ENCODE measurements around the gene DENND2C.

Gene DENND2C, protein sequence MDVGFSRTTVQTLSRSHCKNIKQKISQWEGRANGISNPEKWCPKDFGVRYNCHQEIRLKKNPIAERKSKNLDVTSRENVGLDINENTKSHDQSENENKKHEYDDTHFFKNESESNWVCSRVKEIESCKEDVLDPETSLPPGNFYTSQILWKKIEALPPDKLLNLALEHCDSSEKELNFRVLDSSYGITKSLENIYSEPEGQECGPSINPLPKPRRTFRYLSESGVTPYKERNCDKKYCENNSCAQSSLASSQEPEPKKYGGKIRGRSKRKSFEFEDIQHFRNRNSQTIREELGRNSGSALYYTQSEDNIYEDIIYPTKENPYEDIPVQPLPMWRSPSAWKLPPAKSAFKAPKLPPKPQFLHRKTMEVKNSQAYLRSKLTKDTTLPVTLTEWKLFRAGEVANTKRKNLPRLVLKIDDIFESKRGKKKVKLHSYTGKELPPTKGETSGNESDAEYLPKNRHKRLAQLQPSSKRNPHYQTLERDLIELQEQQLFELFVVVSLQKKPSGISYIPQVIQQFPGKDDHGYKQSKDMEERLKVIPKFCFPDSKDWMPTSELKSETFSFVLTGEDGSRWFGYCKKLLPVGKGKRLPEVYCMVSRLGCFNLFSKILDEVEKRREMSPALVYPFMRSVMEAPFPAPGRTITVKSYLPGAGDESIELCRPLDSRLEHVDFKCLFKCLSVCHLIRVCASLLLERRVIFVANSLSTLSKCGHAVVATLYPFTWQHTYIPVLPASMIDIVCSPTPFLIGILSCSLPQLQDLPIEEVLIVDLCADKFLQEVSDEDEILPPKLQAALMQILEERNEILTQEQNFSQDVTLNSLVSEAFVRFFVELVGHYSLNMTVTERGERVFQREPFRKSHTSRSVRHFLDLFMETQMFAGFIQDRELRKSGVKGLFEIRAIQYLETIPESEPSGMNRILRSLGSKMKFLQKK
- total RNA-seq: 2.7 to 6.0 (median 4.0) reads per million in 4 experiments

DNA sequence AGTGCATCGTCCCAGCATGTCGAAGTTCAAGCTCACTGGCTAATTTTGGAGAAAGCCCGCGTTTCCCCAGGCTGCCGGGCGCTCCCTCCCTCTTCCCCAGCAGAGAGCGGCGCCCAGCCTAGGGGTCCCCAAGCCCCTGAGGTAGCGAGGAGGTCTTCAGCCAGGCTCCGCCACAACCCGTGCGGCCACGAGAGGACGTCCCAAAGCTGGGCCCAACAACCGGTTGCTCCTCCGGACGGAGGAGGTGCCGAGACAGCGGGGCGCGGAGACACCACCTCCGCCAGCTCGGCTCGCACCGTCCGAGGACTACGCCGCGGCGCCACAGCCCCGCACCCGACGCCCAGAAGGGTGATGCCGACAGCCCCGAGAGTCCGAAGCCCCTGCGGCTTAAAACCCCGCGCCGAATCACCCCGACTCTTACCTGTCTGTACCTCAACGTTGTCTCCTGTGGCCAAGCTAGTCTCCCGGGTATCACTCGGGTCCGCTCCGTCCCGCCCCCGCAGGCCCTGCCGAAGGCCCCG, at the start of gene DENND2C:
Gene DENND2C, minus strand, starts transcription at position 488 of the 521 bp plus-strand sequence. CDS start 44,065 bp downstream, outside the sequence.
- no peak for DNase-seq

DNA sequence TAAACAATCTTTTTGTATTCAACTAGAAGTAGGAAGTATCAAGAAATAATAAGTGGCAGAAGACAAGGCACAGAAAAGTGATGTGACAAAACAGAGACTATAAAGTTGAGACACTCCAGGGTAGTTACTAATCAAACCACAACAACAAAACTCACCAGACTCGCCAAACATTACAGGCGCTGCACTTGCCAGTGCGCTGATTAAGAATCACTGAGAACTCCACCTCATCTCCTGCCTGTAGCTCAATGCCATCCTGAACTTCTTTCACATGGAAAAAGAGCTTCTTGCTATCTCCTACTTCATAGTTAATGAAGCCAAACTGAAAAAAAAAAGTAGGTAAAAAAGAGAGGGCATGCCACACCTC, 49.6 kb upstream of the DENND2C start:
- no peak for DNase-seq

DNA sequence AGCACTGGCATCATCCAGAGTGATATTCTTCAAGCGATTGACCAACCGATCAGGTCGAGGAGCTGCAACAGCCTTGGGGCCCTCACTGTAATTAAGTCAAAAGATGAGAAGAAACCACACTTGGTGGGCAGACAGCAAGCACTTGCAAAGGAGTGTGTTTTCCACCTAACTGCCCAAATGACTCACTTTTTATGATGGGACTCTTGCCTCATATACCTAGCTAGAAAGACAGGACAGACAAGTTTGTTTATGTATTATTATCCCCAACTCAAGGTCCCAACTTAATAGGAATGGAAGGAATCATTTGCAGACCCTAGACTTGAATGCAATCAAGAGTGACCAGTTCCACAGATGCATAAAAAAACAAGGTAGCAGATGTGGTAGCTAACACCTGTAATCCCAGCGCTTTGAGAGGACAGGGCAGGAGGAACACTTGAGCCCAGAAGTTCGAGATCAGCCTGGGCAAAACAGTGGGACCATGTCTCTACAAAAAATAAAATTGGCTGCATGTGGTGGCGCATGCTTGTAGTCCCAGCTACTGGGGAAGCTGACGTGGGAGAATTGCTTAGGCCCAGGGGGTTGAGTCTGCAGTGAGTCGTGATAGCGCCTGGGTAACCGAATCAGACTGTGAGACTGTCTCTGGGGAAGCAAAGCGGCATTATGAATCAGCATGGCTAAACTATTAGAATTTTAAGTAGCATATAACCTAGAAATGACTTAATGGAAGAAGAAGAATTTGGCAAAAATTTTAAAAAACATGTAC, 49.0 kb upstream of the DENND2C start:
- DNase-seq: no peak

DNA sequence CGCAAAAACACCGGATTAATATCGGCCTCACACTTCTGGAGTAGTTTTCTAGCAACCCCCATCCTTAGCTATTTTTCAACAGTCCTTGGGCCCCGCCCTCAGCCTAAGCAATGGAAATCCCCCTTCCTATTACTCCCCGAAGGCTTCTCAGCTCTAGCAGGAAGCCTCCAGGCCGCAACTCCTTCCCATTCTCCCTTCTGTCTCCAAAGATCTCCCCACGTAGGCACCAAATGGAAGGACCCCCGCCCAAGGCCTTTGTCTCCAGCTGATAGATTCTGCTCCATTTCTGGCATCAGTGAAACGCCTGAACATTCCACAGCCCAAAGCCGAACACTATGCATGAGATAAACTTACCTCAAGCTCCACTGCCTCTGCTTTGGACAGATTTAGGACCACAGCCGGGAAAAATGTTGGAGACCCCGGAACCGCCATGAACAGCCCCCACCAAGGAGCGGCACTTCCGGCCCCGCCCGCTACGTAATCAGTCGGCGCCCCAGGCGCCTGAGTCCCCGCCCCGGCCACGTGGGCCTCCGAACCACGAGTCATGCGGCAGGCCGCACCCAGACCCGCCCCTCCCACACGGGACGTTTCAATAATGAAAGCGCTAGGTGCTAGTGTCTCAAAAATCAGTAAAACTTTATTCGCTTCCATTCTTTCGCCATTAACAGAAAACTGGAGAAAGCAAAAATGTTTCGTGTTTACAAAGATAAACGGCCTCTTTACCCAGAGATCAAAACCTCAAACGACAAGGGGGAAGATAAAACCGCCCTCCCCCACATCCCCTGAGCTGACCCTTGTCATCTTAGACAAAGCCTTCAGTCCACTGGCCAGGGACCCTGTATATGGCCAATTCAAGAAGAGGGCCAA, 46.7 kb upstream of the DENND2C start, which contains the start of gene NRAS:
Gene NRAS, minus strand, starts transcription at position 468 of the 867 bp plus-strand sequence. CDS start 611 bp downstream, outside the sequence.
- DNase-seq: peak; percentile 92

DNA sequence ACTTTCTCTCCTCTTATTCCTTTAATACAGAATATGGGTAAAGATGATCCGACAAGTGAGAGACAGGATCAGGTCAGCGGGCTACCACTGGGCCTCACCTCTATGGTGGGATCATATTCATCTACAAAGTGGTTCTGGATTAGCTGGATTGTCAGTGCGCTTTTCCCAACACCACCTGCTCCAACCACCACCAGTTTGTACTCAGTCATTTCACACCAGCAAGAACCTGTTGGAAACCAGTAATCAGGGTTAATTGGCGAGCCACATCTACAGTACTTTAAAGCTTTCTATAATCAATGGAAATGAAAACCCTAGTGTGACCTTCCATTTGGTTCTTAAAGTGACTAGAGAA, 46.1 kb upstream of the DENND2C start:
- no peak for DNase-seq

DNA sequence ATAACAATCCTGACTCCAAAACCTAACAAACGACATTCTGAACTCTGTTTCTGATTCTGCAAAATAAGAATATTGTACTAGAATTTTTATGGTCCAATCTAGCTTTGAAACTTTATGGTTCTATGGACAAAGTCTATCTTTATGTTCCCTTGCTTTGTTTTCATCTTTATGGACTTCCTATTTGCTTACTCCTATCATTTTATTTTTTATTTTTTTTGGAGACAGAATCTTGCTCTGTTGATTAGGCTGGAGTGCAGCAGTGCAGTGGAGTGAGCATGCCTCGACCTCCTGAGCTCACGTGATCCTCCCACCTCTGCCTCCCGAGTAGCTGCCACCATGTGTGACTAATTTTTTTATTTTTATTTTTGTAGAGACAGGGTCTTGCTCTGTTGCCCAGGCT, 43.1 kb upstream of the DENND2C start:
- DNase-seq: no peak

DNA sequence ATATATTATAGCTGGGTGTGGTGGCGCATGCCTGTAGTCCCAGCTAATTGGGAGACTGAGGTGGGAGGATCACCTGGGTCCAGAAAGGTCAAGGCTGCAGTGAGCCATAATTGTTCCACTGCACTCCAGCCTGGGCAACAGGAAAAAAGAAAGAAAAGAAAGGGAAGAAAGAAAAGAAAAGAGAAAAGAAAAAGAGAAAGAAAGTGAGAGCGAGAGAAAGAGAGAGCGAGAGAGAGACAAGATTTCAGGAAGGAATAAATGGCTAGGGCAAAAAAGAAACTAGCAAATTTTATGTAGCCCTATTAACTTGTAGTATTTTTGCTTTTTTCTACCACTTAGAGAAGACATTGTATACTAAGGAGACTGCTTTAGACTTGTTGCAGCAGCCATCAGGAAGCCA, 40.5 kb upstream of the DENND2C start:
- DNase-seq: no peak

DNA sequence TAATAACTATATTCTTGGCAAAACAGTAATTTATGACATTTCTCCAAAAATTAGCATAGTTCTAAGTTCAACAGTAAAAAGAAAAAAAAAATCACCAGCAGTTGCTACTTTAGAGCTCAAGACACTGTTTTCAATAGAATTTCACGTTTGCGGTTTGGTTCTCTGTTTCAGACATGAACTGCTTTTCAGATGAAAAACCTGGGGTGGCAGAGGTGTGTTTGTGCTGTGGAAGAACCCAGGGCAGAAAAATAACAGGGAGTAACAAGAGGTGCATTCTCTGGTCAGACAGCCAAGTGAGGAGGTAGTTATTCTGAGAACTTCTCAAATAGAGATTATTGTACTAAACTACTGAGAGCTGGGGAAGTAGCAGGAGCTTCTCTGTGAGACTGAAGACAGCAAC, 37.8 kb upstream of the DENND2C start:
- DNase-seq: no peak

DNA sequence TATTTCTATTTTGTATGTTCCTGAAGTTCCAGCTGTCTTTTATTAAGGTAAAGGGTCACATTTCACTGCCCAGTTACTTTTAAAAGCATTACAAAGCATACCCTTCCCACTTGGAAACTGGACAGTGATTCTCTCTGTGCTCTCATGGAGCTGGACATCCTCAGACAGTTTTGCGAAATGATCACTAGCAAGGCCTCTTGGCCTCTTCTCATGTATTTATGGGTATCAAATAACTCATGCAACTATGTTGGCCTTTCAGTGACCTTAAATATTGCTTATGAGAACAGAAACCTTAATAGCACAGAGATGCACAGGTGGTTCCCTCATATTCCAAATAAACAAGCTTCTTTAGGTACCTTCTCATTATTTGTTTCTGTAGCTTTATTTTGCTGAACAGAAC, 33.4 kb upstream of the DENND2C start:
- DNase-seq: no peak

DNA sequence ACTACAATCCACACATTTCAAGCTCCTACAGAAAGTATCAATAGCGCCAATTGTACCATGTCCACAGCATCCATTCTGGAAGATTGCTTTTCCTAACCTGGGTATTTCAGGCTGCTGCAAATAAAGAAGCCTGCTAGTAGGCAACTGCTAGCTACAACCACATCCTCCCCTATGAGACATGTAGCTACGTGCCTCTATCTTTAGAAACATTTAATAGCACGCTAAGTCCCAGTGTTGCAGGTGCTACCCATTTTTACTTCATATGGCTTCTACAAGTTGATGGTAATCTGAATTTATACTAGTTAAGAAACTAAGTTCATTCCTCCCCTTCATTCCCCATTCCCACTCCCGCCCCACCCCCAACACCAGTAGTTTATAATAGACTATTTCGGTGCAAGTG, 32.9 kb upstream of the DENND2C start:
- no peak for DNase-seq

DNA sequence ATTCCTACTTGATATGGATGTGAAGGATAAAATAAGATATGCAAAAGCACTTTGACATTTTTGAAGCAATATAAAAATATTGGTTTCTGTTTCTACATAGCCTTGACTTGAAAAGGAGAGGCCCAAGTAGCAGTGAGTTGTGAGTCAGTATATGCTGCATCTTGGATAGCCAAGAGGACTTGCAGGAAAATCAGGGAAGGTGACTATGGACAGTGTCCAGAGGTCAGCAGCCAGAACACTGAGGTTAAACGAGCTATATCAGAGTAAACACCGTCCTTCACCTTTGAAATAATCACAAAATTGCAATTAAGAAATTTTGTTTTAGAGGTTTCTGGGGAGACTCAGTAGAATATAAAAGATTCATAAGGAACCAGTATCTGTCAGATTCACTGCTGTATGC, 32.1 kb upstream of the DENND2C start:
- no peak for DNase-seq

DNA sequence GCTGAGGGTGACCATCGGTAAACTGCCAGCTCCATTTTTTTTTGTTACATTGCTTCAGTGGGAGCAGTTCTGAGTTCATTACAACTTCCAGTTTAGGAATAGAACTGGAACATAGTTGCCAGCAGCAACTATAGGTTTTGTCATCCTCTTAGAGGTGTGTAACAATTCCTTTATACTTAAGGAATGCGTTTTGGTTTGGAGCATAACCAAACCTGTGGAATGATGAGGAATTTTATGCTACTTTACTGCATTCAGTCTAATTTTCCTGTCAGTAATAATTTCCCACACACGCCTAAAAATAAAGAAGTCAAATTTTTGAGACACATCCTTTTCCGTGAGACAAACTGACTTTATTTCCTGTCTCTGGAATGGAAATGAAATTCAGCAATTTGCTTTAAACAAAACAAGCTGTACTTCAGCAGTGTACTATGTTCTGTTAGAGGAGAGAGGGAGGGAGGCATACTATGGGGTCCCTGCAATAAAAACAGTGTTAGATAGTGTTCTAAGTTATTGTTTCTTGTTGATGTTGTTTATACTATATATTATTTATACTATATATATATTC, 30.3 kb upstream of the DENND2C start:
- DNase-seq: no peak

DNA sequence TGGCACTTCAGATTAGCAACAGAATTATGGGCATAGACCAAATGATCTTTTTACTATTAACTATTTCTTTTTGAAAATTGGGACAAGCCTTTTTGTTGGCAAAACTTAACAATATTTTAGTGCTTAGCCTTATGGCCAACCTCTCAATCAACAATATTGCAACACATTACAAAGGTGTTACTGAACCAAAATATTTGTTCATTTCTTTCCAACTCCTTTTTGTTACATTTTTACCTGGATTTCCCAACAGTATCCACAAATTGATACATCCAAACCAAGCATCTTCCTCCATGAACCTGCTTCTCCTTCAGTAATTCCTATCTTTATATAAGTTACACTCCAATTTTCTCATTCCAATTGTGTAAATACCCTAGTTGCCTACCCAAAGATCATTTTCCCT, 27.0 kb upstream of the DENND2C start:
- DNase-seq: no peak

DNA sequence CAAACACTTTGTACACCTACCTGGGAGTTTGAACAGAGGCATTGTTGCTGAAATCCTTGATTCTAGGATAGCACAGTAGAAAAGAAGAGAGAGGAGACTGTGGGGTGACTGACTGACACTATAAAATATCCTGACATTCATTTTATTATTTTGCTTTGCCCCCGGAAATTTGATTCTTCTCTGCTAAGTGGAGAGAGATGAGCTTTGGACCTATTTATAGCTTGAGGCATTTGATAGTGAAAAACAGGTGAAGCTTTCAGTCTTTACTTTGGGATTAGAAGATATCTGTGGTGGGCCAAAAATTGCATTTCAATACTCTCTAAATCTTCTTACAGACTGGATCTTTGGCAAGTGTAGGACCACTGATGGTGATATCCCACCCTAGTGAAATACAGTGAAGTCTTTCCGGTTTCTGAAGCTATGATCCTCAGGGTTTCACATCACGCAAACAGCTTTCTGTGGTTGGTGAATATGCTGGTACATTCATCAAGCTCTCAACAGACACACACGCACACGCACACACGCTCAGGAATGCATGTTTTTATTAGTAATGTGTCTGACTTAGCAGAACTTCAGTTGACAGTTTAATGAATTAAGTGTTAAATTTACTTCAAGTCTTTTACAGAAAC, 25.7 kb upstream of the DENND2C start, which contains the start of gene AMPD1:
Gene AMPD1, minus strand, starts transcription at position 117 of the 629 bp plus-strand sequence. Its CDS starts 75 bp downstream, at position 42.
- no peak for DNase-seq

DNA sequence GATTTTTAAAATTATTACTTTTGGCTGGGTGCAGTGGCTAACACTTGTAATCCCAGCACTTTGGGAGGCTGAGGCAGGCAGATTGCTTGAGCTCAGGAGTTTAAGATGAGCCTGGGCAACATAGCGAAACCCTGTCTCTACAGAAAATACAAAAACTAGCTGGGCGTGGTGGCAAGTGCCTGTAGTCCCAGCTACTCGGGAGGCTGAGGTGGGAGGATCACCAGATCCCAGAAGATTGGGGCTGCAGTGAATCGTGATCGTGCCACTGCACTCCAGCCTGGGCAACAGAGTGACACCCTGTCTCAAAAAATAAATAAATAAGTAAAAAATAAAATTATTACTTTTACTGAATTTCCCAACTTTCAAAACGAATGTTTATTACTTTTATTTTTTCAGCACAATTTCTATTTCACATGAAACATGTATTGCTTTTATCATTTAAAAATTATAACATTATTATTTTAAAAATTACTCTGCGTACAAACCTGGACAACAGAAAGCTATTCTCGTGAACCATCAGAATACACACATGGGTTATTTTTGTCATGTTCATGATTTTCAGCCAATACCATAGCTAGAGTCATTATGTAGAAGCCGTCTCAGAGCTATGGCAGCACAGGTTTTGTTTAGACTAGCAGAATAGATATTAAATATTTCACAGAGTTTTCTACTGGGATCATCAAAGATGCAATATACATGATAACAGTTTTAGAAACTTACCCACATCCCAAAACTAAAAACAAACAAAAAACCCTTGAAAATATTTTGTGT, 24.9 kb upstream of the DENND2C start:
- DNase-seq: no peak

DNA sequence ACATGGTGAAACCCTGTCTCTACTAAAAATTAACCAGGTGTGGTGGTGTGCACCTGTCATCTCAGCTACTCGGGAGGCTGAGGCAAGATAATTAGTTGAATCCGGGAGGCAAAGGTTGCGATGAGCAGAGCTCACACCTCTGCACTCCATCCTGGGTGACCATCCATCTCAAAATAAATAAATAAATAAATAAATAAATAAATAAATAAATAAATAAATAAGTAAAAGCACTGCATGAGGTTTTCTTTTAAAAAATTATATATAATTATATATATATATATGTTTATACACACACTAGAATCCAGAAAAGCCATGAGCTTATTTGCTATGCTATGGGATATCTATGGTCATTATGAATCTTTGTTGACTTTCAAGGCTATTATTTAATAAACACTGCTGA, 23.1 kb upstream of the DENND2C start:
- no peak for DNase-seq

DNA sequence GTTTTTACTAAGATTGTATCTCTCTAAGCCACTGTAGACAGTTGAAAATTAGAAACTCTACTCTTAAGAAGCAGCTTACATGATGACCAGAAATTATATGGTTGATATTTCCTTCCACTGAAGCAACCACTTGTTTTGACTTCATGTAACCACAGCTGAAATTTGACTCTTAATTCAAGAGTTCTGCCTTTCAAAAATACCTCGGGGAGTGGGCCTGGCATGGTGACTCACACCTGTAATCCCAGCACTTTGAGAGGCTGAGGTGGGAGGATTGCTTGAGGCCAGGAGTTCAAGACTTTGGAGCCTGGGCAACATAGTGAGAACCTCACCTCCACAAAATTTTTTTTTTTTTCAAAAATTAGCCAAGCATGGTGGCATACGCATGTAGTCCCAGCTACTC, 21.2 kb upstream of the DENND2C start:
- DNase-seq: no peak

DNA sequence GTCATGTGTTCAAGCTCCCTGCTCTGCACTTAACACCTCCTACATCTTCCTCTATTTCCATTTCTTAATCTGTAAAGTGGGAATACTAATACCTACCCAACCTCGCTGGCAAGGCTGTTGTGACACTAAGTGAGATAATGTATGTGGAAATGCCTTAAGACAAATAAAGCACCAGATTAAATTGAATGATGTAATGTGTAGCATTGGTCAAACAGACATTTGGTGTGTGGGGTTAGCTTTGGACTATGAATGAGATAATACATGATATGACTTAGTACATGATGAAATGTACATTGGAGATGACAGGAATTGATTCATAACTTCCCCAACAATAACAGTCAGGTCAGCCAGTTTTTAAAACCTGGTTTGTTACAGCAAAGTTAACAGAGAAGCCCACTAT, 20.3 kb upstream of the DENND2C start:
- DNase-seq: no peak

DNA sequence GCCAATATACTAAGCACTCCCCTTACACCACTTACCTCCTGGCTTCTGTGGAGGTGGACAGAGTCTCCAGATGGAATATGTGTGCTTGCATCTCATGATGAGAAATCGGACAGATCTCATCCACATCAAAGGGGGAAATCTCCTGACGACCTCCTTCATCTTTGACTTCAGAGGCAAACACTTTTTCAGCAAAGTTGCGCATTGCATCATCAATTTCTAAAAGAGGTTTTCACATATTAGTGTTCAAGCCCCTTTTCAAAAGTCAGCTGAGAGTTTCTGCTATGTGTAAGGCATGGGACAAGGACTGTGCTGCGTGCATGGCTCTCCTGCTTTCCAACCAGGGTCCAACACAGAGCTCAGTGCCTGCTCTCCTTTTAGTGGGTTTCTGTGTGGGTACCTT, 18.7 kb upstream of the DENND2C start:
- no peak for DNase-seq

DNA sequence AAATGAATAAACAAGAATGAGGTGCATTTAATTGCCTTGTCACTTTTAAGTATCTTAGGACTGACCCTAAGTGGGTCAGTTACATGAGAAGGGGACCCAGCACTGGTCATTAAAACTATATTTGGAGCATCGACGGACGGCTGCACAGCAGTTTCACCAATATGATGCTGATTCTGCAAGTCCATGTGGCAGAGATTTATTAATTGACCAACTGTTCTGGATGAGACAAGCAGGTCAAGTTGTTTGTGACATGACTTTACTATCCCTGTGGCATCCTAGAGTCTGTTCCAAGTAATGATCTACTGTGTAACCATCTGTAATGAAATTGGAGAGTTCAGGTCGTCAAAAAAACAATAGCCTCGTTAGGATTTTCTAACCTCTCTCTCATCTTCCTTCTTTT, 16.0 kb upstream of the DENND2C start:
- no peak for DNase-seq
